Measurements from ENCODE around the gene ALOX15B.

GRCh38 chr17:8091033-8091687, 52.3 kb downstream of the ALOX15B start:
- no peak for TF ChIP-seq EZH2 (IDR thresholded peaks at IDR 0.05; ENCODE audit: insufficient read depth, low read length)
- no peak for TF ChIP-seq CTCF (IDR thresholded peaks at IDR 0.05; ENCODE audit: insufficient read depth, low read depth, low read length)

Measured in astrocyte (in vitro differentiated cells and primary cell).